ENCODE results near the gene BRK1.
"Not testable (repeated sequence)": the region's sequence is repeated elsewhere in the genome, so short reads cannot be mapped to it uniquely, and the experiment has no call there.

The BRK1 gene

GRCh38 chr3:10173095-10173925 lies 57.8 kb downstream of the BRK1 start:
- no peaks in the 10 kb centered on the region for H3K27me3 ChIP-seq (ENCODE audit: control insufficient read depth in 5 of 5, insufficient read depth in 4 of 5, low read length in 5 of 5)
- H3K9me3 ChIP-seq (ENCODE audit: control insufficient read depth in 5 of 5, low read length in 5 of 5), result peaks cover 0 to 8% (median 3%) of the 10 kb centered on the region in 5 donors
- peaks cover 0 to 13% (median 6%) of the 10 kb centered on the region in 5 donors for H3K36me3 ChIP-seq (ENCODE audit: control insufficient read depth in 5 of 5, insufficient read depth in 5 of 5, low read length in 5 of 5)
- peak overlapping the region in 2 of 5 donors; percentile 13 to 19 for H3K9ac ChIP-seq (ENCODE audit: low read length in 5 of 5)
- peaks cover 7 to 17% (median 12%) of the 10 kb centered on the region in 5 donors for H3K4me1 ChIP-seq (ENCODE audit: control insufficient read depth in 5 of 5, insufficient read depth in 5 of 5, low read length in 5 of 5)
- H3K4me3 ChIP-seq (ENCODE audit: low read depth in 1 of 5, low read length in 5 of 5), result no peak overlapping the region
- peak overlapping the region; percentile 55 for H3K27ac ChIP-seq (ENCODE audit: low read depth, low read length)

GRCh38 chr3:10173926-10174435 lies 58.5 kb downstream of the BRK1 start:
- Histone ChIP-seq H3K9me3 (ENCODE audit: control insufficient read depth in 5 of 5, low read length in 5 of 5) (peaks cover 0 to 2% (median 0%) of the 10 kb centered on the region in 5 donors), H3K27ac (ENCODE audit: low read depth, low read length) (peak overlapping the region; percentile 55), H3K4me1 (ENCODE audit: control insufficient read depth in 5 of 5, insufficient read depth in 5 of 5, low read length in 5 of 5) (peaks cover 7 to 17% (median 12%) of the 10 kb centered on the region in 5 donors), H3K9ac (ENCODE audit: low read length in 5 of 5) (peak overlapping the region in 2 of 5 donors; percentile 6), H3K4me3 (ENCODE audit: low read depth in 1 of 5, low read length in 5 of 5) (no peak overlapping the region), H3K27me3 (ENCODE audit: control insufficient read depth in 5 of 5, insufficient read depth in 4 of 5, low read length in 5 of 5) (no peaks in the 10 kb centered on the region), H3K36me3 (ENCODE audit: control insufficient read depth in 5 of 5, insufficient read depth in 5 of 5, low read length in 5 of 5) (peaks cover 0 to 18% (median 12%) of the 10 kb centered on the region in 5 donors)

- H3K9ac ChIP-seq (ENCODE audit: low read length in 5 of 5); H3K27ac ChIP-seq (ENCODE audit: low read depth, low read length); H3K27me3 ChIP-seq (ENCODE audit: control insufficient read depth in 5 of 5, insufficient read depth in 4 of 5, low read length in 5 of 5); H3K9me3 ChIP-seq (ENCODE audit: control insufficient read depth in 5 of 5, low read length in 5 of 5); H3K4me3 ChIP-seq (ENCODE audit: low read depth in 1 of 5, low read length in 5 of 5): not testable (repeated sequence)
- peaks cover 0 to 23% (median 12%) of the 10 kb centered on the region in 5 donors for H3K36me3 ChIP-seq (ENCODE audit: control insufficient read depth in 5 of 5, insufficient read depth in 5 of 5, low read length in 5 of 5)
- H3K4me1 ChIP-seq (ENCODE audit: control insufficient read depth in 5 of 5, insufficient read depth in 5 of 5, low read length in 5 of 5), result peaks cover 7 to 17% (median 12%) of the 10 kb centered on the region in 5 donors
Observed at GRCh38 chr3:10175334-10175733, 59.9 kb downstream of the BRK1 start.

GRCh38 chr3:10176150-10176549 lies 60.7 kb downstream of the BRK1 start:
- not testable (repeated sequence) for H3K4me3 ChIP-seq (ENCODE audit: low read depth in 1 of 5, low read length in 5 of 5); H3K27ac ChIP-seq (ENCODE audit: low read depth, low read length); H3K9ac ChIP-seq (ENCODE audit: low read length in 5 of 5); H3K9me3 ChIP-seq (ENCODE audit: control insufficient read depth in 5 of 5, low read length in 5 of 5); H3K27me3 ChIP-seq (ENCODE audit: control insufficient read depth in 5 of 5, insufficient read depth in 4 of 5, low read length in 5 of 5)
- Histone ChIP-seq H3K36me3 (ENCODE audit: control insufficient read depth in 5 of 5, insufficient read depth in 5 of 5, low read length in 5 of 5) (peaks cover 0 to 30% (median 16%) of the 10 kb centered on the region in 5 donors), H3K4me1 (ENCODE audit: control insufficient read depth in 5 of 5, insufficient read depth in 5 of 5, low read length in 5 of 5) (peaks cover 7 to 14% (median 12%) of the 10 kb centered on the region in 5 donors)
